Measurements from ENCODE around the gene CTDP1. TPM values are rescaled to one million over a fixed set of nuclear protein-coding genes. Genes with fewer than 3 reads are reported as not detected.
A peak's percentile ranks its signal among the peaks of the same experiment; 100 is the strongest.

CTDP1 gene
- total RNA-seq, 1 experiment from 2014 or later, result 16.1 TPM

- no peak for DNase-seq
- H3K9me3 ChIP-seq, result no peaks in the 10 kb centered on the region
- CTCF ChIA-PET, result no interaction called here
- Mint-ChIP-seq H3K4me3 (ENCODE audit: unreplicated experiment) (no peak overlapping the region), H3K36me3 (ENCODE audit: insufficient read depth, unreplicated experiment) (no peaks in the 10 kb centered on the region), H3K9me3 (ENCODE audit: unreplicated experiment) (no peaks in the 10 kb centered on the region), H3K27me3 (ENCODE audit: insufficient read depth, unreplicated experiment) (no peaks in the 10 kb centered on the region), H3K27ac (ENCODE audit: unreplicated experiment) (no peak overlapping the region), H3K4me1 (ENCODE audit: low read depth, unreplicated experiment) (no peaks in the 10 kb centered on the region)
- TF ChIP-seq CTCF (IDR thresholded peaks at IDR 0.05; ENCODE audit: insufficient read depth in 1 of 2, low read depth in 1 of 2, low read length in 1 of 2, severe bottlenecking in 1 of 2, unreplicated experiment in 1 of 2), result no peak
- H3K4me3 ChIP-seq (ENCODE audit: low read depth, low read length), result no peak overlapping the region
- no peaks in the 10 kb centered on the region for H3K27me3 ChIP-seq (replicated peaks; ENCODE audit: control insufficient read depth, insufficient read depth, low read length)
- intact Hi-C loops (cut with micrococcal nuclease; ENCODE audit: unreplicated experiment), result no loop called here
- H3K4me1 ChIP-seq, result no peaks in the 10 kb centered on the region
- H3K36me3 ChIP-seq (ENCODE audit: control insufficient read depth, insufficient read depth, low read length), result no peaks in the 10 kb centered on the region
- POLR2A ChIA-PET, result no interaction called here
- BruUV-seq (replicated peaks), result no TSS peak
These were observed 101.8 kb downstream of the CTDP1 start for GRCh38 chr18:79781331-79781941.

- H3K4me3 ChIP-seq (ENCODE audit: low read depth, low read length), result no peak overlapping the region
- intact Hi-C loops (cut with micrococcal nuclease; ENCODE audit: unreplicated experiment), result no loop called here
- no peak for DNase-seq
- H3K36me3 ChIP-seq (ENCODE audit: control insufficient read depth, insufficient read depth, low read length), result no peaks in the 10 kb centered on the region
- Mint-ChIP-seq H3K9me3 (ENCODE audit: unreplicated experiment) (no peaks in the 10 kb centered on the region), H3K27ac (ENCODE audit: unreplicated experiment) (no peak overlapping the region), H3K36me3 (ENCODE audit: insufficient read depth, unreplicated experiment) (no peaks in the 10 kb centered on the region), H3K4me3 (ENCODE audit: unreplicated experiment) (no peak overlapping the region), H3K4me1 (ENCODE audit: low read depth, unreplicated experiment) (no peaks in the 10 kb centered on the region), H3K27me3 (ENCODE audit: insufficient read depth, unreplicated experiment) (no peaks in the 10 kb centered on the region)
- H3K9me3 ChIP-seq, result no peaks in the 10 kb centered on the region
- BruUV-seq (replicated peaks), result no TSS peak
- TF ChIP-seq CTCF (IDR thresholded peaks at IDR 0.05; ENCODE audit: insufficient read depth in 1 of 2, low read depth in 1 of 2, low read length in 1 of 2, severe bottlenecking in 1 of 2, unreplicated experiment in 1 of 2), result no peak
- H3K27me3 ChIP-seq (replicated peaks; ENCODE audit: control insufficient read depth, insufficient read depth, low read length), result no peaks in the 10 kb centered on the region
- ChIA-PET CTCF (interaction anchor here (0.6 kb wide), 1 partner anchor 69 kb away, joined by 3 read pairs; no protein-coding TSS in a partner anchor), POLR2A (no interaction called here)
- no peaks in the 10 kb centered on the region for H3K4me1 ChIP-seq
These were observed 103.1 kb downstream of the CTDP1 start for GRCh38 chr18:79782566-79783308.

- ChIA-PET POLR2A (interaction anchor here (0.6 kb wide), 1 partner anchor 250 kb away, joined by 6 read pairs; the partner anchor contains the start of gene RBFA), CTCF (no interaction called here)
- no peak for DNase-seq
- Mint-ChIP-seq H3K36me3 (ENCODE audit: insufficient read depth, unreplicated experiment) (no peaks in the 10 kb centered on the region), H3K4me3 (ENCODE audit: unreplicated experiment) (peak overlapping the region; percentile 61), H3K4me1 (ENCODE audit: low read depth, unreplicated experiment) (no peaks in the 10 kb centered on the region), H3K27ac (ENCODE audit: unreplicated experiment) (no peak overlapping the region), H3K9me3 (ENCODE audit: unreplicated experiment) (no peaks in the 10 kb centered on the region), H3K27me3 (ENCODE audit: insufficient read depth, unreplicated experiment) (no peaks in the 10 kb centered on the region)
- intact Hi-C loops (cut with micrococcal nuclease; ENCODE audit: unreplicated experiment), result no loop called here
- no peaks in the 10 kb centered on the region for H3K4me1 ChIP-seq
- no peak overlapping the region for H3K4me3 ChIP-seq (ENCODE audit: low read depth, low read length)
- no peaks in the 10 kb centered on the region for H3K9me3 ChIP-seq
- no TSS peak for BruUV-seq (replicated peaks)
- H3K36me3 ChIP-seq (ENCODE audit: control insufficient read depth, insufficient read depth, low read length), result no peaks in the 10 kb centered on the region
- TF ChIP-seq CTCF (IDR thresholded peaks at IDR 0.05; ENCODE audit: insufficient read depth in 1 of 2, low read depth in 1 of 2, low read length in 1 of 2, severe bottlenecking in 1 of 2, unreplicated experiment in 1 of 2), result no peak
- no peaks in the 10 kb centered on the region for H3K27me3 ChIP-seq (replicated peaks; ENCODE audit: control insufficient read depth, insufficient read depth, low read length)
These were observed 104.7 kb downstream of the CTDP1 start for GRCh38 chr18:79784071-79784913.
